CMK (cell line): ENCODE data around the gene MTF2.
"Not testable (repeated sequence)": the region's sequence is repeated elsewhere in the genome, so short reads cannot be mapped to it uniquely, and the experiment has no call there.

Experiments
- DNase-seq: peaks from one replicate; pipeline ENCODE4 v3.0.0-alpha.2; 2010; ENCODE audit warnings: low read depth

The MTF2 gene

GRCh38 chr1:93142161-93142560, 63.1 kb downstream of the MTF2 start:
- DNase-seq = no peak

- no peak for DNase-seq
These were observed 64.1 kb downstream of the MTF2 start for GRCh38 chr1:93143136-93143535.

- DNase-seq = no peak
These were observed 64.7 kb downstream of the MTF2 start for GRCh38 chr1:93143769-93144168.

- DNase-seq = no peak
These were observed 68.9 kb downstream of the MTF2 start for GRCh38 chr1:93148001-93148400.

GRCh38 chr1:93150729-93151128, 71.6 kb downstream of the MTF2 start:
- DNase-seq = no peak

- DNase-seq = no peak
These were observed 72.4 kb downstream of the MTF2 start for GRCh38 chr1:93151474-93151873.

GRCh38 chr1:93152835-93153234, 73.8 kb downstream of the MTF2 start:
- DNase-seq = no peak

- no peak for DNase-seq
These were observed 75.8 kb downstream of the MTF2 start for GRCh38 chr1:93154898-93155297.

- no peak for DNase-seq
These were observed 76.3 kb downstream of the MTF2 start for GRCh38 chr1:93155335-93155734.

GRCh38 chr1:93159337-93159736, 80.3 kb downstream of the MTF2 start:
- no peak for DNase-seq

- DNase-seq = not testable (repeated sequence)
These were observed 84.2 kb downstream of the MTF2 start for GRCh38 chr1:93163314-93163713.

GRCh38 chr1:93164816-93165215, 85.7 kb downstream of the MTF2 start:
- no peak for DNase-seq

GRCh38 chr1:93165895-93166294, 86.8 kb downstream of the MTF2 start:
- not testable (repeated sequence) for DNase-seq

- no peak for DNase-seq
These were observed 87.9 kb downstream of the MTF2 start for GRCh38 chr1:93167006-93167405.

- DNase-seq = not testable (repeated sequence)
These were observed 91.1 kb downstream of the MTF2 start for GRCh38 chr1:93170141-93170678.

- DNase-seq = no peak
These were observed 92.5 kb downstream of the MTF2 start for GRCh38 chr1:93171549-93172034.

- DNase-seq = no peak
These were observed 93.7 kb downstream of the MTF2 start for GRCh38 chr1:93172778-93173177.

- DNase-seq = not testable (repeated sequence)
These were observed 95.6 kb downstream of the MTF2 start for GRCh38 chr1:93174638-93175037.

- no peak for DNase-seq
These were observed 98.9 kb downstream of the MTF2 start for GRCh38 chr1:93177991-93178390.

GRCh38 chr1:93178418-93178817, 99.3 kb downstream of the MTF2 start:
- DNase-seq = no peak

- peak; percentile 78 for DNase-seq
These were observed 101.0 kb downstream of the MTF2 start, which contains the start of gene TMED5 for GRCh38 chr1:93179886-93180722. Gene TMED5 (minus strand): TSS chr1:93180413. CDS start chr1:93180242, 171 bp downstream.

- peak; percentile 20 for DNase-seq
These were observed 101.9 kb downstream of the MTF2 start, which contains the start of gene CCDC18 for GRCh38 chr1:93180723-93181613. Gene CCDC18 (plus strand): TSS chr1:93180724. CDS start chr1:93183362, 2,638 bp downstream.
